ENCODE data around the gene ALPI.

DNA sequence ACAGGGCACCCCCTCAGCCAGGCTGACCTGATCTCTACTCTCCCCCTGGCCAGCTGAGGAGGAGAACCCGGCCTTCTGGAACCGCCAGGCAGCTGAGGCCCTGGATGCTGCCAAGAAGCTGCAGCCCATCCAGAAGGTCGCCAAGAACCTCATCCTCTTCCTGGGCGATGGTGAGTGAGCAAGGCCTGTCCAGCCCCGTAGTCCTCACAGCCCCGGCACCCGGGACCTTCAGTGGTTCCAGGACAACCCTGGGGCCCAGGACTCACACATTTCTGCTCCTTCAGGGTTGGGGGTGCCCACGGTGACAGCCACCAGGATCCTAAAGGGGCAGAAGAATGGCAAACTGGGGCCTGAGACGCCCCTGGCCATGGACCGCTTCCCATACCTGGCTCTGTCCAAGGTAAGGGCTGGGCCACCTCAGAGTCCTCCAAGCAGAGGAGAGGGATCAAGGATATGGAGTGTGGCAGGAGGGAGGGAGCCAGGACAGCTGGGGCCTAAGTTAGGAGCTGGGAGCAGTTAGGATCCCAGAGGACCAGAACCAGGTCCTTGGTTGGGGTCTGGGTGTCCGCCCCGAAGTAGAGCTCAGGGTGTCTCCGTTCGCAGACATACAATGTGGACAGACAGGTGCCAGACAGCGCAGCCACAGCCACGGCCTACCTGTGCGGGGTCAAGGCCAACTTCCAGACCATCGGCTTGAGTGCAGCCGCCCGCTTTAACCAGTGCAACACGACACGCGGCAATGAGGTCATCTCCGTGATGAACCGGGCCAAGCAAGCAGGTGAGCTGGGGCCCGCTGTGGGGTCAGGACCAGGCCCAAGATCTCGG lies 555 bp downstream of the ALPI start:
- no peak for TF ChIP-seq CTCF (IDR thresholded peaks at IDR 0.05 in 2 of 3, conservative IDR thresholded peaks at IDR 0.05 in 1 of 3; ENCODE audit: borderline replicate concordance in 1 of 3, insufficient read depth in 1 of 3, low read depth in 2 of 3, low read length in 2 of 3)
- no peak for TF ChIP-seq EZH2phosphoT487 (IDR thresholded peaks at IDR 0.05; ENCODE audit: borderline replicate concordance)
- no peak for TF ChIP-seq YY1 (IDR thresholded peaks at IDR 0.05; ENCODE audit: extremely low read depth, insufficient replicate concordance, low read depth, low read length)
- TF ChIP-seq POLR2AphosphoS5 (IDR thresholded peaks at IDR 0.05; ENCODE audit: low read depth, low read length) = no peak
- TF ChIP-seq CEBPB (IDR thresholded peaks at IDR 0.05; ENCODE audit: low read depth) = no peak
- no peak for TF ChIP-seq POLR2A (IDR thresholded peaks at IDR 0.05; ENCODE audit: borderline replicate concordance, extremely low read depth, insufficient read depth, insufficient read length)
- TF ChIP-seq, protein P1, sequence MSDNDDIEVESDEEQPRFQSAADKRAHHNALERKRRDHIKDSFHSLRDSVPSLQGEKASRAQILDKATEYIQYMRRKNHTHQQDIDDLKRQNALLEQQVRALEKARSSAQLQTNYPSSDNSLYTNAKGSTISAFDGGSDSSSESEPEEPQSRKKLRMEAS (IDR thresholded peaks at IDR 0.05) = no peak
- no peak for TF ChIP-seq EZH2 (IDR thresholded peaks at IDR 0.05)
- no peak for TF ChIP-seq REST (IDR thresholded peaks at IDR 0.05; ENCODE audit: low read depth)
- TF ChIP-seq SIN3A (IDR thresholded peaks at IDR 0.05; ENCODE audit: low read depth) = no peak
- no peak for TF ChIP-seq EGR1 (IDR thresholded peaks at IDR 0.05; ENCODE audit: low read depth)

All from HCT116 (cell line).